B cell (primary cell): ENCODE measurements around the gene SGPP2.

Experiments used
- EZH2 ChIP-seq: IDR thresholded peaks from 2 replicates; pipeline ENCODE4 v1.6.1; 2012; ENCODE audit warnings: borderline replicate concordance, low read depth, mild to moderate bottlenecking, moderate library complexity, low read length; ENCODE audit not compliant: insufficient read depth, poor library complexity, severe bottlenecking
- TF ChIP-seq, protein P1 (sequence below): fragments of 200-600 bp; IDR thresholded peaks from one replicate; pipeline ENCODE4 v1.8.0; 2022; ENCODE audit warnings: antibody characterized with exemption, mild to moderate bottlenecking

DNA sequence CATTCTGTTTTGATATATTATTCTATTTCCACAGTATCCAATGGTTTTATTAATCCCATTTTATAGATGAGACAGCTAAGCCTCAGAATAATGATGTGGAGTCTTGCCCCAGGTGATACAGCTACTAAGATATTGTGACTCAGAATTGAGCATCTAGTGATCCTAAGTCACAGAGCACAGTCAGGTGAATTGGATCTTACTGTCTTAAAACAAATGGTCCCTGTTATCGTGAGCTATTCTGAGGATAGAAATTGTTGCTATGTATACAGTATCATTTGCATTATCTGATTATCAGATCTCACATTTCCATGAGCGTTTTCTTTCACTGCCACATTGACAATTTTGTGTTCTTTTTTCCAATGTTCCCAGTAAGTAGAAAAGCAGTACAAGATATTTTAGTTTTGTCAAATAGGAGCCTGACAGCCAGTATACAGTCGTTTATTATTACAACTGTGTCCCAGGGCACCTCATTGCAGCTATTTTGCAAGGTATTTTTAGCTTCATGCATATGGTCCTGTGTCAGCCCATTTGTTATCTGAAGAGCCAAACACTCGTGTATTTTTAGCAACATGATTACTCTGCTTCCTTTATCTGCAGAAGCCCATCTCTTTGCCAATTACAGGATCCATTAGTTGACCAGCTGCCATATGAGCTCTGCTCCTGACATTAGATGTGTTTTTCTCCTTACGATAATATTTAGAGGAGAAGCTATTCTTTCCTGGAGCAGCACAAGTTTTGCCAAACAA is 25.1 kb upstream of the SGPP2 start:
- TF ChIP-seq, protein P1, sequence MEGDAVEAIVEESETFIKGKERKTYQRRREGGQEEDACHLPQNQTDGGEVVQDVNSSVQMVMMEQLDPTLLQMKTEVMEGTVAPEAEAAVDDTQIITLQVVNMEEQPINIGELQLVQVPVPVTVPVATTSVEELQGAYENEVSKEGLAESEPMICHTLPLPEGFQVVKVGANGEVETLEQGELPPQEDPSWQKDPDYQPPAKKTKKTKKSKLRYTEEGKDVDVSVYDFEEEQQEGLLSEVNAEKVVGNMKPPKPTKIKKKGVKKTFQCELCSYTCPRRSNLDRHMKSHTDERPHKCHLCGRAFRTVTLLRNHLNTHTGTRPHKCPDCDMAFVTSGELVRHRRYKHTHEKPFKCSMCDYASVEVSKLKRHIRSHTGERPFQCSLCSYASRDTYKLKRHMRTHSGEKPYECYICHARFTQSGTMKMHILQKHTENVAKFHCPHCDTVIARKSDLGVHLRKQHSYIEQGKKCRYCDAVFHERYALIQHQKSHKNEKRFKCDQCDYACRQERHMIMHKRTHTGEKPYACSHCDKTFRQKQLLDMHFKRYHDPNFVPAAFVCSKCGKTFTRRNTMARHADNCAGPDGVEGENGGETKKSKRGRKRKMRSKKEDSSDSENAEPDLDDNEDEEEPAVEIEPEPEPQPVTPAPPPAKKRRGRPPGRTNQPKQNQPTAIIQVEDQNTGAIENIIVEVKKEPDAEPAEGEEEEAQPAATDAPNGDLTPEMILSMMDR, result no peak
- no peak for TF ChIP-seq EZH2
